ENCODE results near the gene TENM4.

The TENM4 gene

DNA sequence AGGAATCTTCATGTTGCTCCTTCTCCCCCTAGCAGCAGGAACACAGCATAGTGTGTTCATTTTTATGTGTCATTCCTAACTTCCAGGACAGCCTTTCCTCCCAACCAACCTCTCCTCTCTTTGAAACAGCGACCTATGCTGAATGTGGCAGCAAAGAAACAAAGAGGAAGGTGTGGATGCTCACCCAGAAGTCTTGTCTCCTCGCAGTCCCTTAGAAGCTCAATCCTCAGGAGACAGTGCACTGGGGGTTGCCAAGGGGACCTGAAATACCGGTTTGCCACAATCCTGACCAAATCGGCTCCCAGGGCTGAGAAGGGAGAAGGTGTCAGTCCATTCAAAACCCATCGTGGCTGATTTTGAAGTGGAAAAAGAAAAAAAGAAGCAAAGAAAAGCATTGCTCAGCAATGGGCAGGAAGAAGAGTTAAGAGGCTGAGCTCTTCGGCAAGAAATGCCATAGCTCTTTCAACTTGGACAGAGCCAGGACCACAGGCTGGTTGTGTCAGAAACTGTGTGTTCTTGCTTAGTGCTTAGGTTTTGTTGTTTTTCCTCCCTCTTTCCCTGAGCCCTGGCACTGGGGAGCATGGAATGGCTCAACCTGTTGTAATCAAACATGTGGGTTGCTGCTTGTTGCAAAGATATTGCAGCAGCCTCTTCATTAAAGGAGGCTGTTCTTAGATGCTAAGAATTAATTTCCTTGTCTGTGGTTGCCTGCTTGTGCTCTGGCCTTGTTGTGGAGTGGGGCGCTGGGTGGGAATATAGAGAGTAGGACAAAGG, 30.4 kb upstream of the TENM4 start:
- H3K4me3 ChIP-seq (ENCODE audit: extremely low read depth, insufficient read depth, low read length, poor library complexity, severe bottlenecking) = no peak overlapping the region
- H3K36me3 ChIP-seq (ENCODE audit: control insufficient read depth, insufficient read depth, low read length) = no peaks in the 10 kb centered on the region
- peaks cover 4% of the 10 kb centered on the region for H3K4me1 ChIP-seq (ENCODE audit: control insufficient read depth, insufficient read depth, low read length, poor library complexity, severe bottlenecking)
- 71 to 72% methylated on average over 5 to 7 of the region's 7 CpGs for WGBS, 2 experiments (ENCODE audit: insufficient coverage in 2 of 2)
- no peak overlapping the region for H3K27ac ChIP-seq (ENCODE audit: low read depth, low read length, severe bottlenecking)
- peaks cover 7% of the 10 kb centered on the region for H3K9me3 ChIP-seq (ENCODE audit: control insufficient read depth, low read length)

DNA sequence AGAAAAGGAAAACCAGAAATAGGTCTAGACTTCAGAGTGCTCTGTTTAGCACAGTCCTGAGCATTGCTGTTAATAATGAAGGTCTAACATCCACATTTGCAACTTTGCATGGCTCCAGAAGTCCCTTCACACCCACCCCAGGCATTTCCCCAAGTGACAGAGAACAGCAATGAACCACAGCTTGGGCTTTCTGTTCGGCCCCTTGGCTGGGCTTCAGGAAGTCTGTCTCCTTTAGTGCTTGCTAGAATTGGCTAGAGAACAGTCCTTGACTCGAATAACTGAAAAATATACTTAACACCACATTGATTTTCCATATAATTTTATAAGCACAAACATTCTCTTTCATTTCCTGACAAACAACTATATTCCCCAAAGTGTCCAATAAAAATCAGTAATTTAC, 29.3 kb upstream of the TENM4 start:
- 86 to 90% methylated on average over 1 to 2 of the region's 2 CpGs for WGBS, 2 experiments (ENCODE audit: insufficient coverage in 2 of 2)
- Histone ChIP-seq H3K27ac (ENCODE audit: low read depth, low read length, severe bottlenecking) (no peak overlapping the region), H3K9me3 (ENCODE audit: control insufficient read depth, low read length) (no peaks in the 10 kb centered on the region), H3K4me3 (ENCODE audit: extremely low read depth, insufficient read depth, low read length, poor library complexity, severe bottlenecking) (no peak overlapping the region), H3K36me3 (ENCODE audit: control insufficient read depth, insufficient read depth, low read length) (no peaks in the 10 kb centered on the region), H3K4me1 (ENCODE audit: control insufficient read depth, insufficient read depth, low read length, poor library complexity, severe bottlenecking) (peaks cover 4% of the 10 kb centered on the region)

DNA sequence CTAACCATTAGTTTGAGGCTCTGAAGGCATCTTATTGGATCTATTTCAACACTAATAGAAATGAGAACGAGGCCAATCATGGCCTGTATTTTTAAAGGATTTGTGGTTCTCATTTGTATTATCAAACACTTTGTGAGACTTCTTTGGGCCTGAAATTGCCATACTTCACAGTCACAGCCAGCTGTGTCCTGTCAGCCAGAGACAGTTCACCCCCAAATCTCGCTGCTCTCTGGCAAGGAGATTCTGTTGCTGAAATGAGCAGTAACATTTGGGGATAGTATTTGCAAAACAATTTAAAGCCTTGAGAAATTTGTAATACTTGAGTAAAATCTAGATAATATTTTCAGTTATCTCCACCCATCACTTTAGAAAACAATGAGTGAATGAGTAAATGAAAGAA, 26.9 kb upstream of the TENM4 start:
- no peaks in the 10 kb centered on the region for H3K4me1 ChIP-seq (ENCODE audit: control insufficient read depth, insufficient read depth, low read length, poor library complexity, severe bottlenecking)
- WGBS, 2 experiments (ENCODE audit: insufficient coverage in 2 of 2) = no CpG with 5 or more reads among the region's 2 CpGs
- no peaks in the 10 kb centered on the region for H3K36me3 ChIP-seq (ENCODE audit: control insufficient read depth, insufficient read depth, low read length)
- no peak overlapping the region for H3K27ac ChIP-seq (ENCODE audit: low read depth, low read length, severe bottlenecking)
- no peak overlapping the region for H3K4me3 ChIP-seq (ENCODE audit: extremely low read depth, insufficient read depth, low read length, poor library complexity, severe bottlenecking)
- H3K9me3 ChIP-seq (ENCODE audit: control insufficient read depth, low read length) = no peaks in the 10 kb centered on the region

DNA sequence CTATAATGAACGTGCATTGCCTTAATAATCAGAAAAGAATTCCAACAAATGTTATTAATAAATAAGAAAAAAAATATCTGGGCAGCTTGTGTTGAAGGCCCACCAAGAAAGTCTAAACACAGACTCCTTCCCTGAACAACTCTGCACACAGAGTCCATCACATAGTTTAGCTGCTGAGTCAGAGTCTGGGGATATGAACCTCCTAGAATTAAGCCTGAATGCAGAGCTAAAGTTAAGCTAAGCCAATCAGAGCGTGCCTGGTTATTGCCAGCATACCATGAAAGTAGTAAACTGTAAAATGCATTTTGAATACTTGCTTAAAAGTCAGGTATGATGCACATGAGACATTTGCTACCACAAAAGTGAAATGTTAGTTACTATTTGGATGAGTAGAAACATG, 25.6 kb upstream of the TENM4 start:
- H3K9me3 ChIP-seq (ENCODE audit: control insufficient read depth, low read length) = no peaks in the 10 kb centered on the region
- H3K4me1 ChIP-seq (ENCODE audit: control insufficient read depth, insufficient read depth, low read length, poor library complexity, severe bottlenecking) = no peaks in the 10 kb centered on the region
- no peaks in the 10 kb centered on the region for H3K36me3 ChIP-seq (ENCODE audit: control insufficient read depth, insufficient read depth, low read length)
- no peak overlapping the region for H3K27ac ChIP-seq (ENCODE audit: low read depth, low read length, severe bottlenecking)
- WGBS, 2 experiments (ENCODE audit: insufficient coverage in 2 of 2) = 100% methylated on average over 1 of the region's 2 CpGs
- no peak overlapping the region for H3K4me3 ChIP-seq (ENCODE audit: extremely low read depth, insufficient read depth, low read length, poor library complexity, severe bottlenecking)

DNA sequence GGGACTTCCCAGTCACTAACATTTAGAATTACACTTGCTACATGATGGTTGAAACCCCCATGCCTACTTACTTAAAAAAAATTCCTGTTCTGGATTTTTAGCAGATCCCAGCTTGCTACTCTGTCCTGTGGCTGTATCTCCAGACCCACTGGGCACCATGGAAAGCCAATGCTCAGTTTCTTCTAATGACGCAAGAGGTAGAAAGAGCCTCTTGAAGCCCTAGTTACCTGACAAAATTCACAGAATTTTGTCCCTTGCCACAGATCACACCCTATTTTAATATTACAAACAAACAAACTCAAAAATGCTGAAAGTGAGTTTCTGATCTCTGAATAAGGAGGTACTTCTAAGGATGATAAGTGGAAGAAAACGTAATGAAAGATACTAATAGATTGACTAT, 24.3 kb upstream of the TENM4 start:
- no peaks in the 10 kb centered on the region for H3K4me1 ChIP-seq (ENCODE audit: control insufficient read depth, insufficient read depth, low read length, poor library complexity, severe bottlenecking)
- WGBS, 2 experiments (ENCODE audit: insufficient coverage in 2 of 2) = 100% methylated on average over 1 of the region's 2 CpGs; no CpG with 5 or more reads in 1 of the 2 experiments
- no peak overlapping the region for H3K27ac ChIP-seq (ENCODE audit: low read depth, low read length, severe bottlenecking)
- no peak overlapping the region for H3K4me3 ChIP-seq (ENCODE audit: extremely low read depth, insufficient read depth, low read length, poor library complexity, severe bottlenecking)
- H3K36me3 ChIP-seq (ENCODE audit: control insufficient read depth, insufficient read depth, low read length) = no peaks in the 10 kb centered on the region
- no peaks in the 10 kb centered on the region for H3K9me3 ChIP-seq (ENCODE audit: control insufficient read depth, low read length)

DNA sequence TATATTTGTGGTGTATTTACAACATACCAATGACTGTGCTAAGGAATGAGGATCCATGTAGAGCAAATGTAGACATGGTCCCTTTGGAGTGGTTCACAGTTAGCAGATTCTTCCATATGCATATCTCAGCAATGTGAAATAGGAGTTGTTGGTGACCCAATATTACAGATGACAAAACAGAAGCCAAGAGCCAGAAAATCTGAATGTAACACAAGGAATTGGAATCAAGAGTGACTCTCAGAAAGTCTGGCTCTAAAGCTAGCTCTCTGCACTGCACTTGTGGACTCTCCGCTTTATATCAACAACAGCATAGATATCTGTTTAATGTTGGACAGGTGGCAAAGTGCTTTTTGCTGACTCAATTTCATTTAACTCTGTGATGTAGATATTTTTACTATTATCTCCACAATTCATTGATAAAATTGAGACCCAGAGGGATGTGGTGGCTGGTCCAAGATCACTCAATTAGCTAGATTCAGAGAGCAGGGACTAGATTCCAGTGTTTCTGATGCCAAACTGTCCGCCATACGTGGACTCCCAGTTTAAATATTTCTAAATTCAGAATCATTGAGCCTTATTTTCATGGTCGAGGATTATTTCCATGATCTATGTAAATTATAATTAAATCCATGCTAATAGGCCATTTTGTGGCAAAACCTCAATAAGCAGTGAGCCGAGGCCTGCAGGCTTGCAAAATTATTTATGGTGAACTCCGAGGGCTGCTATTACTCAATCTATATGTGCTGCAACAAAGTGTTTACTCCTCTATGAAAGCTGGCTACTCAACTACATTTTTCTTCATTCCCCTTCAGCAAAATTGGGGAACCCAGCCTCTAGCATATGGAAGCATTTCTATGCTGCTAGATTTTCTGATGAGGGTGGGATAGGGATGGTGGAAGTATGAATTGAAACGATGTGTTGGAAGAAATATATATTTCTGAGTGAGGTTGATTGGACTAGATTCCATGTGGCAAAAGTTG, 21.1 kb upstream of the TENM4 start:
- no peak overlapping the region for H3K27ac ChIP-seq (ENCODE audit: low read depth, low read length, severe bottlenecking)
- H3K4me1 ChIP-seq (ENCODE audit: control insufficient read depth, insufficient read depth, low read length, poor library complexity, severe bottlenecking) = no peaks in the 10 kb centered on the region
- H3K36me3 ChIP-seq (ENCODE audit: control insufficient read depth, insufficient read depth, low read length) = no peaks in the 10 kb centered on the region
- no peak overlapping the region for H3K4me3 ChIP-seq (ENCODE audit: extremely low read depth, insufficient read depth, low read length, poor library complexity, severe bottlenecking)
- H3K9me3 ChIP-seq (ENCODE audit: control insufficient read depth, low read length) = no peaks in the 10 kb centered on the region
- 80% methylated on average over 1 of the region's 7 CpGs; no CpG with 5 or more reads in 1 of the 2 experiments for WGBS, 2 experiments (ENCODE audit: insufficient coverage in 2 of 2)

DNA sequence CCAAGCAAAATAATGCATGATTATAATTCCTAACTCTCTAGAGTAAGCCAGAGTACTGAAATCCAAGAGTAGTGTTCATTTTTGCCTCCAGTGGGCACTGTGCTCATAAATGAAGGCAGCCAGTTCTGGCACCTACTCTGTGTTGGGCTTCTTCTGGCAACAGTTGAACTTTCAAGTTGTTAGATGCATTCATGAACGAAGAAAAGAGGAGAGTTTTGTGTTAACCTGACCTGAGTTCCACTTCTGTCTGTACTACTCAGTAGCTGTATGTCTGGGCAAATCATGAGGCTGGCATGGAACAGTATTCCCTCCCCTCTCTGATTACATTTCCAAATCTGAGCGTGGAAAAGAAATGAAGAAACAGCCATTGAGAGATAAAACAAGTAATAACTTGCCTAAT, 20.3 kb upstream of the TENM4 start:
- WGBS, 2 experiments (ENCODE audit: insufficient coverage in 2 of 2) = 0 to 17% methylated on average over 1 of the region's 2 CpGs
- Histone ChIP-seq H3K9me3 (ENCODE audit: control insufficient read depth, low read length) (no peaks in the 10 kb centered on the region), H3K4me3 (ENCODE audit: extremely low read depth, insufficient read depth, low read length, poor library complexity, severe bottlenecking) (no peak overlapping the region), H3K4me1 (ENCODE audit: control insufficient read depth, insufficient read depth, low read length, poor library complexity, severe bottlenecking) (no peaks in the 10 kb centered on the region), H3K27ac (ENCODE audit: low read depth, low read length, severe bottlenecking) (no peak overlapping the region), H3K36me3 (ENCODE audit: control insufficient read depth, insufficient read depth, low read length) (no peaks in the 10 kb centered on the region)

DNA sequence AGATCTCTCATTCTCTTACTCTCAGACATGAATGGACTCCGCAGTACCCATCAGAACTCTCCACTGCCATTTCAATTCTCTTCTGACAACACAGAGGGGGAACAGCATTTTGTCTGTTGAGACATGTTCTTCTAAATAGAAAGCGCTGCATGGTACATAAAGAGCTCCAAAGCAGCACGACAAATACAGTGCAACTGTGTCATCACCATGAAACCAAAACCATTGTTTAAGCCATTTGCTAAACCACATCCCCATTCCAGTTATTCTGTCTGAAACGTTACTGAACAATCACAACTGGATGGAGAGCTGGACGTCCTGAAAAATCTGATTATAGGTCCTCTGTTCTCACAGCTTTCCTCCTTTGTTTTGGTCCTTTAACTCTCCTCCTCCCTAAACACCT, 17.9 kb upstream of the TENM4 start:
- no peak overlapping the region for H3K4me3 ChIP-seq (ENCODE audit: extremely low read depth, insufficient read depth, low read length, poor library complexity, severe bottlenecking)
- no peaks in the 10 kb centered on the region for H3K36me3 ChIP-seq (ENCODE audit: control insufficient read depth, insufficient read depth, low read length)
- no peak overlapping the region for H3K27ac ChIP-seq (ENCODE audit: low read depth, low read length, severe bottlenecking)
- no peaks in the 10 kb centered on the region for H3K9me3 ChIP-seq (ENCODE audit: control insufficient read depth, low read length)
- H3K4me1 ChIP-seq (ENCODE audit: control insufficient read depth, insufficient read depth, low read length, poor library complexity, severe bottlenecking) = peaks cover 4% of the 10 kb centered on the region
- 85 to 94% methylated on average over 2 to 4 of the region's 5 CpGs for WGBS, 2 experiments (ENCODE audit: insufficient coverage in 2 of 2)

DNA sequence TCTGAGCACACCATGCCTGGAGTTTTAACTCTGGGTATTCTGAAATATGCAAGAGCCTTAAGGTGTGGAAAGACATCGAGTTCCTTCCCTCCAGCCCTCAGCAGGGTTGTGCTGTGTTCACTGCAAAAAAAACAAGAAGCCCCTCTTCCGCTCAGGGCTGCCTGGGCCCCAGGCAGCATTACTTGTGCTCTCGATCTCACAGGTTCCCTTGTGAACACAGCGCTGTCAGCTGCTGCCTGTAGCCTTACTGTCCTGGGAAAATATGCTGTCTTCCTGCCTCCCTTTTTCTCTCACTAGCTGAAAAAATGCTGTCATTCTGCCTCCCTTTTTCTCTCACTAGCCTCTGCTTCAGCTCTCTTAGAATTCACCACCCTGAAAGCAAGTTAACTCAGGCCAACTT, 15.7 kb upstream of the TENM4 start:
- Histone ChIP-seq H3K4me3 (ENCODE audit: extremely low read depth, insufficient read depth, low read length, poor library complexity, severe bottlenecking) (no peak overlapping the region), H3K4me1 (ENCODE audit: control insufficient read depth, insufficient read depth, low read length, poor library complexity, severe bottlenecking) (peaks cover 4% of the 10 kb centered on the region), H3K9me3 (ENCODE audit: control insufficient read depth, low read length) (no peaks in the 10 kb centered on the region), H3K36me3 (ENCODE audit: control insufficient read depth, insufficient read depth, low read length) (no peaks in the 10 kb centered on the region), H3K27ac (ENCODE audit: low read depth, low read length, severe bottlenecking) (no peak overlapping the region)
- WGBS, 2 experiments (ENCODE audit: insufficient coverage in 2 of 2) = 66 to 73% methylated on average over 3 of the region's 4 CpGs

DNA sequence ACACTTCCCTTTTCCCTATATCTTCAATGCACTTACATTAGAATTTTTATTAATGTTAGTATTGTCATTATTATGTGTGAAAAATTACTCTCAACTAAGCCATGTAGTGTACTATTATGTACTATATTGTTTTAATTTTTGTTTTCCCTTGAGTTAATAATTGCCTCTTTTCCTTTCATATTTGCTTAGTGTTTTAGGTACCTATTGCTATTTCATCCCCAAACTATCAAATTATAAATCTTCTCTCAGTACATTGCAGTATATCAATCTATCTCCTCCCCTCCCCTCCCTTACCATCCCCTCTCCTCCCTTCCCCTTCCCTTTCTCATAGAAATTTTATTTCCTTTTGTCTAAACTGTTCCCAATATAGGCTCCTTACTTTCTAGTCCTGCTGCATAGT, 12.8 kb upstream of the TENM4 start:
- Histone ChIP-seq H3K4me1 (ENCODE audit: control insufficient read depth, insufficient read depth, low read length, poor library complexity, severe bottlenecking) (peaks cover 4% of the 10 kb centered on the region), H3K4me3 (ENCODE audit: extremely low read depth, insufficient read depth, low read length, poor library complexity, severe bottlenecking) (no peak overlapping the region), H3K36me3 (ENCODE audit: control insufficient read depth, insufficient read depth, low read length) (no peaks in the 10 kb centered on the region), H3K9me3 (ENCODE audit: control insufficient read depth, low read length) (no peaks in the 10 kb centered on the region), H3K27ac (ENCODE audit: low read depth, low read length, severe bottlenecking) (no peak overlapping the region)

DNA sequence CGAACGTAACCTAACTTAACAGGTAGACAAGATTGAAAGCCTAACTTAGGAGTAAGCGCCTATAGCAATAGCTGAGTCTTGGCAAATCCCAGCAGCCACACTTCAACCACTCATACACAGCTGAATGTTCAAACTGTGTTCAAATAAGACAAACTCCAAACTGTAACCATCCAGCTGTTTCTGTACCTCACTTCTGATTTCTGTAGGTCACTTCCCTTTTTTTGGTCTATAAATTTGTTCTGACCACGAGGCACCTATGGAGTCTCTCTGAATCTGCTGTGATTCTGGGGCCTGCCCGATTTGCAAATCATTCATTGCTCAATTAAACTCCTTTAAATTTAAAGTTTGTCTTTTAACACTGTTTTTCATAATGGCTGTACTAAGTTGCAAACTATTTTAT, 8.2 kb upstream of the TENM4 start:
- 95% methylated on average over 4 of the region's 5 CpGs; no CpG with 5 or more reads in 1 of the 2 experiments for WGBS, 2 experiments (ENCODE audit: insufficient coverage in 2 of 2)
- H3K9me3 ChIP-seq (ENCODE audit: control insufficient read depth, low read length) = no peaks in the 10 kb centered on the region
- no peaks in the 10 kb centered on the region for H3K36me3 ChIP-seq (ENCODE audit: control insufficient read depth, insufficient read depth, low read length)
- H3K27ac ChIP-seq (ENCODE audit: low read depth, low read length, severe bottlenecking) = no peak overlapping the region
- H3K4me1 ChIP-seq (ENCODE audit: control insufficient read depth, insufficient read depth, low read length, poor library complexity, severe bottlenecking) = no peaks in the 10 kb centered on the region
- no peak overlapping the region for H3K4me3 ChIP-seq (ENCODE audit: extremely low read depth, insufficient read depth, low read length, poor library complexity, severe bottlenecking)
